Activated effector memory CD4-positive, alpha-beta T cell treated with anti-CD3 and anti-CD28 coated beads, Interleukin-2, amount 50 U/mL, for 16 hours (primary cell): ENCODE results near the gene ADAMTS7.
"Not testable (repeated sequence)": the region's sequence is repeated elsewhere in the genome, so short reads cannot be mapped to it uniquely, and the experiment has no call there.

Experiments
- DNase-seq: peaks from one replicate; pipeline ENCODE4 v3.0.0-alpha.2; 2020

ADAMTS7 gene

DNA sequence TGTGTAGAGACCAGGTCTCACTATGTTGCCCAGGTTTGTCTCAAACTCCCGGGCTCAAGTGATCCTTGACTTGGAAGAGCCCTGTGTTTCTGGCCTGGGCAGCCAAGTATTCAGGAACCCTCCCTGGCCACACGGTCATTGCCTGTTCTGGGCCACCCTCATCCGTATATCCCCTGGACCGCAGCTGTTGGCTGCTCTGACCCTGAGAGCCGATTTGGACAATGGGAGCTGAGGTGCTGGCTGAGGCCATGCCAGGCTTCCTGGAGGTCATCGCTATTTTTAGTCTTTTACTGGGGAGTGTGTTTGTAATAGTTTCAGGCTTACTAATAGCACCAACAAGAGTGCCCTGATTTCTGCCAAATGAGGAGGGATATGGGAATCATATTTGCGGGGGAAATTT, 60.7 kb downstream of the ADAMTS7 start:
- DNase-seq, result no peak

DNA sequence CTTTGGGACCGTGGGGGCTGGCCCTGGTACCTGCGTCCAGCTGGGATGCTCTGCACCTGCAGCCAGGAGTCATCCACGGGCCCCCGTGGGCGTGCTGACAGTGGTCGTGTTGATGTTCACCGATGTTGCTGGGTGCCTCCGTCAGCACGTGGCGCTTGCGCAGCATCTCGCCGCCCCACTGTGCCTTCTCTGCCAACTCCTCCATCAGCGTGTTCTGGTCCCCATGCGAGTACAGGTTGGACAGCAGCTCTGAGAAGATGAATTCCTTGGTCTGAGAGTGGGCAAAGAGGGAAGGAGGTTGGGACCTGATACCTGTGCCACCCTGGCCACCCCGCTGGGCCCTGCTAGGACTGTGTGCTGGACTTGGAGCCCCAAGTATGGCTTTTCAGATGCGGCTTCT, 61.4 kb downstream of the ADAMTS7 start:
- DNase-seq, result no peak

DNA sequence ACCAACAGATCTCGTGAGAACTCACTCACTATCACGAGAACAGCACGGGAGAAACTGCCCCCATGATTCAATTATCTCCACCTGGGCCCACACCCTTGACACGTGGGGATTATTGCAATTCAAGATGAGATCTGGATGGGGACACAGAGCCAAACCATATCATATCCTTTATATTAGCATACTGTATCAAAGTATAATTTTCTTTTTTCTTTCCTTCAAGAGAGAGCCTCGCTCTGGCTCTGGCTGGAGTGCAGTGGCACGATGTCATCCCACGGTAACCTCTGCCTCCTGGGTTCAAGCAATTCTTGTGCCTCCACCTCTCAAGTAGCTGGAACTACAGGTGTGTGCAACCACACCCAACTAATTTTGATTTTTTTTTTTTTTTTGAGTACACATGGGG, 63.4 kb downstream of the ADAMTS7 start:
- not testable (repeated sequence) for DNase-seq

DNA sequence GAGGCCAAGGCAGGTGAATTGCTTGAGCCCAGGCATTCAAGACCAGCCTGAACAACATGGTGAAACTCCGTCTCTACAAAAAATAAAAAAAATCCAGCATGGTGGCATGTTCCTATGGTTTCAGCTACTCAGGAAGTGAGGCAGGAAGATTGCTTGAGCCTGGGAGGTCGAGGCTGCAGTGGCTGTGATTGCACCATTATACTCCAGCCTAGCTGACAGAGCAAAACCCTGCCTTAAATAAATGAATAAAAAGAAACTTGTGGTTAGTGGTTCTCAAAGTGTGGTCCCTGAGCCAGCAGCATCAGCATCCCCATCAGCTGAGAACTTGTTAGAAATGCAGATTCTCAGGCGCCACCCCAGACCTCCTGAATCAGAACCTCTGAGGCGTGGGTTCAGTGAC, 69.6 kb downstream of the ADAMTS7 start:
- not testable (repeated sequence) for DNase-seq

DNA sequence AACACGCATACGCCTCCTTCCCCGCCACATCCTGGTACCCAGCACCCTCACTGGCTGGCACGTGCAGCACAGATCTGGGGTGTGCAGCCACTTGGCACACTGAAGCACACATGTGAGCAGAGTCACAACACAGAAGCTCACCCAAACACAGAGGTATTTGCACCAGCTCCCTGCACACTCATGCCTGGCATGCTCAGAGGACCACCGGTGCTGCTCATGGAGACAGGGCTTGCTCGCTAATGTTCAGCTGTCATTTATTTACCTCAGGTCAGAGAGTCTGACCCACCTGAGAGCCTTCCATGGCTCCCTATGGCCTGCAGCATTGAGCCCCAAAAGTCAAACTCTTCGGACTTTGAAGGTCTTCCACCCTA, 70.4 kb downstream of the ADAMTS7 start:
- DNase-seq, result no peak

DNA sequence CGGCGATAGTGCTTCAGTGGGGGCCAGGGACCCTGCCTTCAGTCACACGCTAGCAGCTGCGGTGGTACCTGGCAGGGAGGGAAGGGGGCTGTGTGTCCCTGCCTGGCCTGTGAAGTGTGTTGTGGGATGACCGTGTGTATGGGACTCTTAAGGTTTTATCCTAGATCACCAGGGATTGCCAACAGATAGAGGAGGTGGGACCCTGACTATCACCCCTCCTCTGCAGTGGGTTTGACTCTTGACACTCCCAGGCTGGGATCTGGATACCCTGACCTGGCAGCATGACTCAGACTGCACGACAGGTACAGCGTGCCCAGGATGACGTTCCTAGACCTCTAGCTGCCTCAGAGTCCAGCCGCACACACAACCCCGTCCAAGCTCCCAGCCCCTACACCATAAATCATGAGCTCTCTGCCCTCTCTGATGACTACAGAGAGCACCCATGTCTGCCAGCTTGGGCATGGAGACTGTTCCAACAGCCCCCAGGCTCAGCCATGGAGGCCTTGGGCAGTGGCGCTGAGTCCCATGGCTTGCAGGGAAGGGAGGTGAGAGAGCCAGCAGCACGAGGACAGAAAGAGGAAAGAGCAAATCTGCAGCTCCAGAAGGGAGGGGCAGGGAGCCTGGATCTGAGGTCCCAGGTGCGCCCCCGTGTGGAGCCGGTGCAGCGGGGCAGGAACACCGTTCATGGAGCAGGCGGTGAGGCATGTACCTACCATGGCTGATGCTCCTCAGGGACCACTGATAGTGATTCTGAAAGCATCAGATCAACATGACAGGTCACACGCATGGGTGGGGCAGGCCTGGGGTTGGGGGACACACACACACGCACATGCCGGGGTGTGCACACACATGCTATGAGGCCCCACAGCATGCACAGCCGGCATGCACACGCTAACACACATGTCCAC, 71.0 kb downstream of the ADAMTS7 start:
- DNase-seq, result peak; percentile 78

DNA sequence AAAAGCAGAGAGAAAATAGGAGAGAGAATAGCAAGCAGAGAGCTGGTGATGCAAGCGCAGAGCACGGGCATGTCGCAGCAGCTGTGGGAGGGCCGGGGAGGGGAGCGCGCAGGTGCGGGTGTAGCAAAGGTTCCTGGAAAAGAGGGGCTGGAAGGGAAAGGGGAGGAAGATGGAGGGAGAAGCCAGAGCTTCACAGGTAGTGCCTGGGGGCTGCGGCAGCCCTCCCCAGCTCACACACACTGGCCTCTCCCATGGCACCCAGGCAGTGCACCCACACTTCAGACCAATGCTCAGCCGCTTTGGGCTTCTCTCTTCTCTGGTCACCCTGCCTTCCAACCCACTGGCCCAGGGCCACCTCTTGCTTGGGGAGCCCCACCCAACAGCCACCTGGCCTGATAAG, 72.1 kb downstream of the ADAMTS7 start:
- DNase-seq, result peak; percentile 55

DNA sequence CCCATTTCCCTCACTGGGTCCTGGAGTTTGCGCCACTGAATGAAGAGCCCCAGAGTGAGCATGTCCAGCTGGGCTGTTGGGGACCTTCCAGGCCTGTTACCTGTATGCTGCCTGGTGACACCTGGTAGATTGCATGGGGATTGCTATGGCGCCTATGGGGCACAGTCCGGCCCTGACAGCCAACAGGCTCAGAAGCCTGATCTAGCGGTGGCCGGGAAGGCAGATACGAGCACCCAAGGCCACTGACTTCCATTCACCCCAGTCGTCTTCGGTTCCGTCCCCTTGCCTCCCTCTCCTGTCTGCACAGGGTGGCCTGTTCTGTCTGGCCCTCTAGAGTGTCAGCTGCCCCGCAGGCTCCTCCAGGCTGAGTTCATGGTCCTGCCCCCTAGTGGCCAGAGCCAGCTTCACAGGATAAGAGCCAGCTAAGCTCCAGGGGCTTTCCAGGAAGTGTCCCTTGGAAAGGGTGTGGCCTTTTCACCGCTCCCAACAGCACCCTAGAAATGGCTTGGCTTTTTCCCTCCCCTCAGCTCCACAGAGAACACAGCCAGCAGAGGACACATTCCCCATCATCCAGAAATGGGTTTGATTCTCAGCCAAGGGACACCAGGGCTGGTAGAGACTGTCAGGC, 73.2 kb downstream of the ADAMTS7 start:
- DNase-seq, result peak; percentile 82

DNA sequence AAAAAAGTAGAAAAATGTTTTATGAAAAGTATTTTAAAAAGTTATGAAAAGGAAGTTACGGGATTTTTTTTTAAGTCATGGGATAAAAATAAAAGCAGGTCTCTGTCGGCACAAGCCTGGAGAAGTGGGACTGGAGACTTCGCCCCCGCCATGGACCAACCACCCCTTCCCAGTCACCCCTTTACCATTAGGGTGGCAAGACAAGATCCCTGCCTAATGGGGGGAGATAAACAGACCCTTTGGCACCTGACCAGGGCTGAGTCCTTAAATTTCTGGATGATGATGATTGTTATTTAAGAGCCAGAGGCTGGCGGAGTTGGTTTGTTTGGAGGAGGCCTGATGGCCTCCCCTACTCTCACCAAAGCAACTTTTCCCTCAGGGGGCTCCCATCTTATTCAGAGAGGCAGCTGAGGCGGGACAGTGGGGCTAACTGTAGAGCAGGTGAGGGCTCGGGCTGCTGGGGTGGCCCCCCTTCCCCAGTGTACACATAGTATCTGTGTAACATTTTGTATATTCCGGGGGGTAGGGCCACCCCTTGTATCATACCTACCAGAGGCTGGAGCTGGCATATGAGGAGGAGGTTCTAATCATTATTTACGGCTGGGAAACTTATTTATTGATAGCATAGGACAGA, 74.0 kb downstream of the ADAMTS7 start:
- DNase-seq, result peak; percentile 50

DNA sequence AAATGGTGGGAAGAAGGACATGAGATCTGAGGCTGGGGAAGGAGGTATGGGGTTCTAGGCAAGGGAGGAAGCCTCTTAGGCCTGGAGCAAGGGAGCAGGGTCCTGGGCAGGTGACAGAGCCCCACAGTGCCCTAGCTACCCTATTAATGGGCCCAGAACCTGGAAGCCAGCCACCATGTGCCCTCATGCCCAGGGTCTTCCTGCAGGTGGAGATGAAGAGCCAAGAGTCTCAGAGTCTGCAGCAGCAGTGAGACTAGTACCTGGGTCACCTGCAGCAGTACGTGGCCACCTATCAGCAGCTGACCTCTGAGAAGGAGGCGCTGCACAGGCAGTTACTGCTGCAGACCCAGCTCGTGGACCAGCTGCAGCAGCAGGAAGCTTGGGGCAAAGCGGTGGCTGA, 75.0 kb downstream of the ADAMTS7 start:
- DNase-seq, result peak; percentile 42

DNA sequence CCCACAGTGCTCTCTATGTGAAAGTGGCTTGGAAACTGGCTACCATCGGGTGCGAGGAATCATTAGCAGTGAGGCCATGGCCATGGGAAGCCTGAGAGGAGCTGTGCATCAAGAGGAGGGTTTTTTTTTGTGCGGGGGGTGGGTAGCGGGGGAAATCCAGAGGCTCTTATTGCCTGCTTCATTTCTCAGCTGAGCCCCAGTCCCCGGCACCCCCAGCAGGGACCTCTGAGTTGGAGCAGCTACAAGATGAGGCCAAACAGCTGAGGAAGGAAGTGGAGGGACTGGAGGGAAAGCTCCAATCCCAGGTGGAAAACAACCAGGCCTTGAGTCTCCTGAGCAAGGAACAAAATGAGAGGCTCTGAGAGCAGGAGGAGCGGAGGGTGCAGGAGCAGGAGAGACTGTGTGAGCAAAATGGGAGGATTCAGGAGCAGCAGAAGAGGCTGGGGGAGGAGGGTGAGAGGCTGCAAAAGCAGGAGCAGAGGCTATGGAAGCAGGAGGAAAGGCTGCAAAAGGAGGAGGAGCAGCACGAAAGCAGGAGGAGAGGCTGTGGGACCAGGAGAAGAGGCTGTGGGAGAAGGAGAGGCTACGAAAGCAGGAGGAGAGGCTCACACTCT, 76.7 kb downstream of the ADAMTS7 start:
- DNase-seq, result no peak

DNA sequence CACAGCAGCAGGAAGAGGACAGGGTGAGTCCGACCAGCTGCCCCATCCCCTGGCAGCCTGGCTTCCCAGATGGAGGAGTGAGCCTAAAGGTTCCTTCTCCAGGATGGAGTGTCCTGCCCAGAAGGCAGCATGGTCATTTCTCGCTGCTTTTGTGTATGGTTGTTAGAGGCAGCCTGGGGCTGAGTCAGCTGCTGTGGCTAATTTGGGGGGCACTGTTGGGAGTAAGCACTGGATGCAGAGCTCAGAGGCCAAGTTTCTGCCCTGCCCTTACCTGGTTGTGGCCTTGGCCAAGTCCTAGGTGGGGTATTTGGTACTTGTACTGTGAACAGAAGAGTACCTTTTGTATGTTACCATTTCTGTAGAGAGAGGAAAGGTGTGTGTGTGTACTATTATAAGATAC, 78.6 kb downstream of the ADAMTS7 start:
- no peak for DNase-seq

DNA sequence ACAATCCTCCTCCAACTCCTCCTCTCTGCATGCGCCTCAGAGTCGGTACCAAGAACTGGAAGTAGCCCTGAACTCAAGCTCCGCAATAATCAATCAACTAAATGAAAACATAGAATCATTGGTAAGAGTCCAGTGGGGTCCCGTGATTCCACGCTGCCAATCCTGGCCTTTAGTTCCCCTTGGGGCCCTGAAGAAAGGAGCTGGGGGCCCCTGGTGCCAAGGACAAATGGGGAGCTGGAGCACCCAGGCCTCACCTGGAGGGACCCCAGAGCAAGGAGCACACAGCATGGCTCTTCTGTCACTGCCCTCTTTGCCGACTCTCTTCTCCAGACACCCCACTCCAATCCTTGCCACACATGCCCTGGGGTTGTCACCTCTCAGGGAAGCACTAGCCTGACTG, 80.3 kb downstream of the ADAMTS7 start:
- no peak for DNase-seq

DNA sequence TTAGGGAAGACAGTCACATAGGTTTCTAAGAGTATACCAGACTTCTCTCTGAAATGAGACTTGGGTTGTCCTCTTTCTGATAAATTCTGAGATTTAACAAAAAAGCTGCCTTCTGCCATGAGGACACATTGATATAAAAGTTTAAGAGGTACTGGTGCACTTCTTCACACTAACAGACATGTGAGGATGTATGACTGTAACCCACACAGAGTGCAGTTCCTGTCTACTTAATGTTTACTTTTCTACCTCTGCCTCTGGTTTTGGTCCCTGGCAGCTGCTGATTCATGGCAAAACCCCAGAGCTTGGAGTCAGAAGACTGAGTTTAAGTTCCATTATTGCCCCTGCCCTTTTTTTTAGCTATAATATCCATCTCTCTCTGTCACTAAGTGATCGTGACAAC, 82.8 kb downstream of the ADAMTS7 start:
- DNase-seq, result not testable (repeated sequence)

DNA sequence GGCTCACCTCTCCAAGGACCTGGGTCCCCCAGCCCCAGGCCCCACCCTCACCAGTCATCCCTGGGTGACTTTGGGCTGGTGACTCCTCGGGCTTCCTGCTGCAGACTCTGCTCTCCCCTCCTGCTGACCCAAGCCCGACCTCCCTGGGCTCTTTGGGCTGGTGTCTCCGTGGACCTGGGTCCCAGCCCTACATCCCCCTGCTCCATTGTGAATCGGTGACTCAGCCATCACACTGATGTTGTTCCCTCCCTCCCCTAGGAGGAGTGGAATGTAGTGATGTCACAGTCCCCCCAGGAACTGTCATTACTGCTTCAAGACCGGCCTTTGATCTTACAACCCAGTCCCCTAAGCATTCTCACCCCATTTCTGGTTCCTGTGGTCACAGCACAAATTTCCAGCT, 83.7 kb downstream of the ADAMTS7 start:
- no peak for DNase-seq

DNA sequence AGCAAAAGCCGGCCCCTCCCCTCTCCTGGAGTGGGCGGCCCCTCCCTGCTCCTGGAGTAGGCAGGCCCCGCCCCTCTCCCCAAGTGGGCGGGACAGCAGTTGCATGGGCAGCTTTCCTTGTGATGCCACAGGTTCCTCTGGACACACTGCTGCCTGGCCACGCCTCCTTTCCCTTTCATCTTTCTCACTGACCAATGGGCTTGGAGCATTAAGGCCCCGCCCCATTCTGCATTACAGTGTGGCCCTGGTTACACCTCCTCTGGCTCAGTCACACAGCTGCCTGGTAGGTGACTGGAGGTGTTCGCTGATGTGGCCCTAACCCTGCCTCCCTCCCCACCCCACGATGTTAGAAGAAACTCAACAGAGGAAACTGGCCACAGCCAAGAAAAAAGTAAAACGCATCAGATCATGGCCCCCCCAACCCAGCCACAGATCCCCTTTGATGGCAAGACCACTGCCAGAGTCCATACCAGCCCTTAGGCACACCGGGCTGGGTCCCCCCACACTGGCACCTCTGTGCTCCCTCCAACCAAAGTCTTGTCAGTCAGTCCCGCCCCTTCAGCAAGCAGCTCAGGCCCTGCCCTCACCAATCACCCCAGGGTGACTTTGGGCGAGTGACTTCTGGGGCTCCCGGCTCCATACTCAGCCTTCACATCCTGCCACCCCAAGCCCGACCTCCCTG, 84.3 kb downstream of the ADAMTS7 start:
- DNase-seq, result no peak

DNA sequence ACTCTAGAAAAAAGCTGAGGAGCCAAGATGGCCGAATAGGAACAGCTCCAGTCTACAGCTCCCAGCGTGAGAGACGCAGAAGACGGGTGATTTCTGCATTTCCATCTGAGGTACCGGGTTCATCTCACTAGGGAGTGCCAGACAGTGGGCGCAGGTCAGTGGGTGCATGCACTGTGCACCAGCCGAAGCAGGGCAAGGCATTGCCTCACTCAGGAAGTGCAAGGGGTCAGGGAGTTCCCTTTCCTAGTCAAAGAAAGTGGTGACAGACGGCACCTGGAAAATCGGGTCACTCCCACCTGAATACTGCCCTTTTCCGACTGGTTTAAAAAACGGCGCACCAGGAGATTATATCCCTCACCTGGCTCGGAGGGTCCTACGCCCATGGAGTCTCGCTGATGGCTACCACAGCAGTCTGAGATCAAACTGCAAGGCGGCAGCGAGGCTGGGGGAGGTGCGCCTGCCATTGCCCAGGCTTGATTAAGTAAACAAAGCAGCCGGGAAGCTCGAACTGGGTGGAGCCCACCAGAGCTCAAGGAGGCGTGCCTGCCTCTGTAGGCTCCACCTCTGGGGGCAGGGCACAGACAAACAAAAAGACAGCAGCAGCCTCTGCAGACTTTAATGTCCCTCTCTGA, 91.3 kb downstream of the ADAMTS7 start:
- DNase-seq, result not testable (repeated sequence)

DNA sequence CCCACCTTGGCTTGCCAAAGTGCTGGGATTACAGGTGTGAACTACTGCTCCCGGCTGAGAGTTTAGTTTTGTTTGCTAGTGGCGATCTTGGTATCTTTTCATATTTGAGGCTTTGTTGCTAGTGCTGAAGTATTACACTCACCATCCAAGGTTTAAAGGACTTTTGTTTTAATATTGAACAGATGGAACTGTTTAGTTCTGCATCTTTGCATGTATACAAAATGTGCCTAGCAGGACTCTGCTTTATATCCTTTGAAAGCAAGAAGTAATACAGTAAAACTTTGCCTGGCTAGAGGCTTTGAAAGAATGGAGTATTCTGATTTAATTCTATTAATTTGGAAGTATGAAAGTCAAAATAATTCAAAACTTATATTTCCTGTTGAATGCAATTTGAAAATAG, 92.4 kb downstream of the ADAMTS7 start:
- DNase-seq, result no peak

DNA sequence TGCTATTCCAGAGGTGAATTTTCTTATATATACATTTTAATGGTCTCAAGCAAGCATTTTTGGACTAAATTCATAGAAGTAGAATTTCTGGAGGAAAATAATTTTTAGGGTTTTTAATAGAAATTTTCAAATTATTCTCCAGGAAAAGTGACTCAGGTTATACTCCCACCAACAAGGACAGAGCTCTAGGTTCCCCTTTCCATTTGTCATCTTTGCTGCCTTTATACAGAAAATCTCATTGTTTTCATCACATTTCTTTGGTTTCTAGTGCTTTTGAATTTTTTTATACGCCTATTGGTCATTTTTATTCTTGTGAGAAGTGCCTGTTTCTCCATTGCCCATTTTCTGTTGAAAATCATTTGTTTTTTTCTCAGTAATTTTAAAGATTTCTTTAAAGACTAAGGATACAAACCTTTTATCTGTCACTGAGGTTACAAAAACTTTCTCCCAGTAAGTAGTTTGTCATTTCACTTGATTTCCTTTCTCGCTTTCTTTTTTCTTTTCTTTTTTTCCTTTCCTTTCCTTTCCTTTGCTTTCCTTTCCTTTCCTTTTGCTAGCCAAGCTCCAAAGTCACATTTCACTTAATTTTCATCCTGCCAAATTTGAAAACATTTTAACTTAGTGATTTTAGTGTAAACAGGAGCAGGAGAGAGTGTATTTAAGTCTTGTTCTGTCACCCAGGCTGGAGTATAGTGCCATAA, 93.2 kb downstream of the ADAMTS7 start:
- DNase-seq, result no peak

DNA sequence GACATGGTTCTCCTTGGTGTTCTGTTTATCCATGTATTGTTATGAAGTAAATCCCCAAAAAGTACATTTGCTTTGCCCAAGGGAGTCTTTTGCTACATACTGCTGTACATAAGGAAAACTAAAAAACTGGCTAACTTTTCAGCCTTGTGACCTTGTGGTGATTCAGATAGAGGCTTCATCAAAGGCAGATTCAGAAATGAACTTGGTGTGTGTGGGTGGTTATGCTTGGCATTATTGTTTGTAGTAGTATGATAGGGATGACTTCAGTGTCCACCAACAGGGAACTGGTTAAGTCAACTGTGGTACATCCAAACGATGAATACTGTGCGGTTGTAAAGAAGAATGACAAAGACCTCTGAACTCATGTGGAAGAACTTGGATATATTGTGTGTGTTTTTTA, 94.6 kb downstream of the ADAMTS7 start:
- DNase-seq, result no peak

DNA sequence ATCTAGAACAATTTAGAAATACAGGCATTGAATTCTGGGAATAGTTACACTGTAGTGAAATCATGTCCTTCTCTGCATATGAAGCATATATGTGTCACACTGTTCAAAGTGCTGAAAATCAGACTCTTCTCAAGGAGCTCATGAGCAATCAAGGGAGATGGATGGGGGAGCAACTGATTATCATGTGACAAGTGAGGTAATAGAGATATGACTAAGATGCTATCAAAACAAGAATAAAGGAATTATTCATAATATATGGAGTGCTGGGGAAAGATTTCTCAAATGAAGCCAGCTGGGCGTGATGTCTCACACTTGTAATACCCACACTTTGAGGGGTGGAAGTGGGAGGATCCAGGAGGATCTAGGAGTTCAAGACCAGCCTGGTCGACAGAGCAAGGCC, 95.3 kb downstream of the ADAMTS7 start:
- no peak for DNase-seq

DNA sequence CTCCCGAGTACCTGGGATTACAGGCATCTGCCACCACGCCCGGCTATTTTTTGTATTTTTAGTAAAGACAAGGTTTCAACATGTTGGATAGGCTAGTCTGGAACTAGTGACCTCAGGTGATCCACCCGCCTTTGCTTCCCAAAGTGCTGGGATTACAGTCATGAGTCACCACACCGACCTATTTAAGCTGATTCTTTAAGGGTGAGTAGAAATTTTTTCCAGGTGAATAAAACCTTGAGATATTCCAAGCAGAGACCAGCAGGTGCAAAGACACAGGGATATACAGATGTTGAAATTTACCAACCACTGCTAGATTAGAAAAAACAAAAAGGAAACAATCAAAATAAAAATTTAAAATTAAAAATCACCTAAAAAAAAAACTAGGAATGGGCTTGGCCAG, 95.8 kb downstream of the ADAMTS7 start:
- DNase-seq, result no peak
